HCT116 (cell line): ENCODE measurements around the gene AIRE.

ENCODE experiments used
- ATF3 ChIP-seq: IDR thresholded peaks from 2 replicates; pipeline ENCODE4 v1.6.1; 2012
- CTCF ChIP-seq, 3 experiments: fragments of 200-600 bp in 1 of 3; sonication (generic) in 1 of 3; IDR thresholded peaks in 2 of 3; conservative IDR thresholded peaks in 1 of 3; 2 replicates each; pipeline ENCODE4 v1.5.1; 2012 to 2017; ENCODE audit warnings: low read depth in 2 of 3, low read length in 2 of 3, antibody characterized with exemption in 1 of 3, borderline replicate concordance in 1 of 3, control low read depth in 1 of 3, mild to moderate bottlenecking in 1 of 3, mixed read lengths in 1 of 3, mixed run types in 1 of 3, moderate library complexity in 1 of 3; ENCODE audit not compliant: insufficient read depth in 1 of 3
- EZH2 ChIP-seq: fragments of 200-600 bp; sonication (generic); IDR thresholded peaks from 2 replicates; pipeline ENCODE4 v1.6.1; 2017; ENCODE audit warnings: antibody characterized with exemption, mixed run types
- MAX ChIP-seq: IDR thresholded peaks from 2 replicates; pipeline ENCODE4 v1.6.1; 2012
- POLR2A ChIP-seq: IDR thresholded peaks from 2 replicates; pipeline ENCODE4 v1.7.0; 2011; ENCODE audit warnings: borderline replicate concordance; ENCODE audit not compliant: insufficient read depth, insufficient read length; ENCODE audit errors: extremely low read depth
- POLR2AphosphoS5 ChIP-seq: IDR thresholded peaks from 2 replicates; pipeline ENCODE4 v1.6.1; 2011; ENCODE audit warnings: mild to moderate bottlenecking, low read depth, low read length, moderate library complexity
- RAD21 ChIP-seq: IDR thresholded peaks from 2 replicates; pipeline ENCODE4 v1.6.1; 2012; ENCODE audit warnings: low read depth, mild to moderate bottlenecking
- SRF ChIP-seq: IDR thresholded peaks from 2 replicates; pipeline ENCODE4 v1.6.1; 2012; ENCODE audit warnings: low read depth
- TCF7L2 ChIP-seq: IDR thresholded peaks from 2 replicates; pipeline ENCODE4 v1.7.0; 2011; ENCODE audit warnings: borderline replicate concordance, inconsistent platforms; ENCODE audit not compliant: insufficient read depth, insufficient read length; ENCODE audit errors: extremely low read depth
- YY1 ChIP-seq: IDR thresholded peaks from 2 replicates; pipeline ENCODE4 v1.6.1; 2011; ENCODE audit warnings: low read length, low read depth, moderate library complexity, mild to moderate bottlenecking; ENCODE audit not compliant: insufficient replicate concordance; ENCODE audit errors: extremely low read depth
- ZFX ChIP-seq: fragments of 450-650 bp; IDR thresholded peaks from 2 replicates; pipeline ENCODE4 v1.6.1; 2017
- ZNF274 ChIP-seq: fragments of 200-500 bp; sonication (Bioruptor generic); IDR thresholded peaks from 2 replicates; pipeline ENCODE4 v1.6.1; 2014; ENCODE audit warnings: mild to moderate bottlenecking, low read depth, low read length, inconsistent platforms

GRCh38 chr21:44347911-44348451, 62.3 kb downstream of the AIRE start:
- TF ChIP-seq CTCF (IDR thresholded peaks at IDR 0.05 in 2 of 3, conservative IDR thresholded peaks at IDR 0.05 in 1 of 3; ENCODE audit: borderline replicate concordance in 1 of 3, insufficient read depth in 1 of 3, low read depth in 2 of 3, low read length in 2 of 3), result no peak
- no peak for TF ChIP-seq TCF7L2
- TF ChIP-seq POLR2A, result no peak
- TF ChIP-seq YY1, result no peak
- TF ChIP-seq ZNF274, result no peak
- no peak for TF ChIP-seq EZH2
- TF ChIP-seq POLR2AphosphoS5, result no peak
- no peak for TF ChIP-seq ATF3
- no peak for TF ChIP-seq ZFX
- TF ChIP-seq MAX, result no peak
- no peak for TF ChIP-seq RAD21
- no peak for TF ChIP-seq SRF
